ENCODE measurements around the gene SLC10A1.

Gene SLC10A1

GRCh38 chr14:69780952-69781351 is 16.1 kb downstream of the SLC10A1 start:
- Histone ChIP-seq H3K9me3 (ENCODE audit: control insufficient read depth, insufficient read depth, low read length) (no peaks in the 10 kb centered on the region), H3K4me2 (ENCODE audit: low read length) (no peak overlapping the region), H3F3A (ENCODE audit: control insufficient read depth, insufficient read depth) (peaks cover 39% of the 10 kb centered on the region), H4K20me1 (ENCODE audit: control insufficient read depth, insufficient read depth, low read depth, low read length) (no peaks in the 10 kb centered on the region; the same call in none of the 2 replicates), H3K4me3 (ENCODE audit: low read length) (no peak overlapping the region), H3K4me1 (ENCODE audit: control insufficient read depth, low read length) (no peaks in the 10 kb centered on the region), H3K79me2 (ENCODE audit: control insufficient read depth, low read length) (no peaks in the 10 kb centered on the region), H3K36me3 (ENCODE audit: control insufficient read depth, low read length) (peaks cover 40% of the 10 kb centered on the region), H3K27me3 (ENCODE audit: control insufficient read depth, low read length) (no peaks in the 10 kb centered on the region), H3K9me2 (replicated peaks; ENCODE audit: control insufficient read depth, low read length) (no peaks in the 10 kb centered on the region), H3K27ac (ENCODE audit: low read depth, low read length) (no peak overlapping the region)
- TF ChIP-seq CTCF (IDR thresholded peaks at IDR 0.05; ENCODE audit: low read depth, low read length, poor library complexity, severe bottlenecking) (no peak), EZH2phosphoT487 (IDR thresholded peaks at IDR 0.05; ENCODE audit: borderline replicate concordance, low read length) (no peak)

- Histone ChIP-seq H3K4me1 (ENCODE audit: control insufficient read depth, low read length) (no peaks in the 10 kb centered on the region), H3K27ac (ENCODE audit: low read depth, low read length) (no peak overlapping the region), H3K4me3 (ENCODE audit: low read length) (no peak overlapping the region), H3F3A (ENCODE audit: control insufficient read depth, insufficient read depth) (peaks cover 39% of the 10 kb centered on the region), H3K79me2 (ENCODE audit: control insufficient read depth, low read length) (peaks cover 3% of the 10 kb centered on the region; the same call in 1 of the 2 replicates), H3K9me2 (replicated peaks; ENCODE audit: control insufficient read depth, low read length) (no peaks in the 10 kb centered on the region), H4K20me1 (ENCODE audit: control insufficient read depth, insufficient read depth, low read depth, low read length) (no peaks in the 10 kb centered on the region; the same call in none of the 2 replicates), H3K4me2 (ENCODE audit: low read length) (no peak overlapping the region), H3K36me3 (ENCODE audit: control insufficient read depth, low read length) (peaks cover 49% of the 10 kb centered on the region), H3K9me3 (ENCODE audit: control insufficient read depth, insufficient read depth, low read length) (no peaks in the 10 kb centered on the region), H3K27me3 (ENCODE audit: control insufficient read depth, low read length) (no peaks in the 10 kb centered on the region)
- TF ChIP-seq CTCF (IDR thresholded peaks at IDR 0.05; ENCODE audit: low read depth, low read length, poor library complexity, severe bottlenecking) (no peak), EZH2phosphoT487 (IDR thresholded peaks at IDR 0.05; ENCODE audit: borderline replicate concordance, low read length) (no peak)
These were observed 16.9 kb downstream of the SLC10A1 start for GRCh38 chr14:69780092-69780491.

GRCh38 chr14:69779088-69779487 is 18.0 kb downstream of the SLC10A1 start:
- Histone ChIP-seq H3K27ac (ENCODE audit: low read depth, low read length) (no peak overlapping the region), H3K4me1 (ENCODE audit: control insufficient read depth, low read length) (no peaks in the 10 kb centered on the region), H3K4me3 (ENCODE audit: low read length) (no peak overlapping the region), H3K36me3 (ENCODE audit: control insufficient read depth, low read length) (peaks cover 59% of the 10 kb centered on the region), H4K20me1 (ENCODE audit: control insufficient read depth, insufficient read depth, low read depth, low read length) (no peaks in the 10 kb centered on the region; the same call in none of the 2 replicates), H3K79me2 (ENCODE audit: control insufficient read depth, low read length) (peaks cover 3% of the 10 kb centered on the region; the same call in 1 of the 2 replicates), H3F3A (ENCODE audit: control insufficient read depth, insufficient read depth) (peaks cover 39% of the 10 kb centered on the region), H3K27me3 (ENCODE audit: control insufficient read depth, low read length) (no peaks in the 10 kb centered on the region), H3K4me2 (ENCODE audit: low read length) (no peak overlapping the region), H3K9me2 (replicated peaks; ENCODE audit: control insufficient read depth, low read length) (no peaks in the 10 kb centered on the region), H3K9me3 (ENCODE audit: control insufficient read depth, insufficient read depth, low read length) (no peaks in the 10 kb centered on the region)
- TF ChIP-seq CTCF (IDR thresholded peaks at IDR 0.05; ENCODE audit: low read depth, low read length, poor library complexity, severe bottlenecking) (no peak), EZH2phosphoT487 (IDR thresholded peaks at IDR 0.05; ENCODE audit: borderline replicate concordance, low read length) (no peak)

Data from DOHH2 (cell line).